H1 (cell line): ENCODE results near the gene TMEM52B. TPM values are rescaled to one million over a fixed set of nuclear protein-coding genes. Genes with fewer than 3 reads are reported as not detected.

Experiments used
- CTCF ChIA-PET: fragments of 300-600 bp; sonication (Branson Sonifier 250); formaldehyde crosslinking; loops from one replicate; lab custom pipeline; 2021; ENCODE audit not compliant: partially characterized antibody; lab: Charles Lee
- POLR2A ChIA-PET: fragments of 300-600 bp; sonication (Branson Sonifier 250); formaldehyde crosslinking; loops from one replicate; lab custom pipeline; 2021; ENCODE audit warnings: inconsistent platforms; ENCODE audit not compliant: partially characterized antibody; lab: Charles Lee
- DNase-seq, 2 experiments: peaks; one replicate each; pipeline versions ENCODE4 v3.0.0 to v3.0.0-alpha.2; 2010 to 2022; ENCODE audit warnings: low spot score in 2 of 2, low read depth in 1 of 2, mixed read lengths in 1 of 2
- FAIRE-seq: peaks from 2 replicates; lab custom pipeline; 2011; peaks lifted over from hg19 to GRCh38; lab: Jason Lieb, UNC
- H2AFZ ChIP-seq: 2 replicates; pipeline ENCODE4 v1.8.1; 2012; ENCODE audit warnings: low read length, inconsistent platforms
- H2AK5ac ChIP-seq: 2 replicates; pipeline ENCODE4 v1.6.1; 2013; ENCODE audit warnings: low read depth, low read length
- H2BK120ac ChIP-seq: replicated peaks from 2 replicates; pipeline ENCODE3; 2013; ENCODE audit warnings: low read depth, low read length, inconsistent platforms
- H2BK12ac ChIP-seq: 2 replicates; pipeline ENCODE4 v1.6.1; 2013; ENCODE audit warnings: low read depth, low read length
- H2BK15ac ChIP-seq: 2 replicates; pipeline ENCODE4 v1.6.1; 2013; ENCODE audit warnings: low read length
- H2BK20ac ChIP-seq: 2 replicates; pipeline ENCODE4 v1.6.1; 2013; ENCODE audit warnings: low read length
- H2BK5ac ChIP-seq: 2 replicates; pipeline ENCODE4 v1.6.1; 2013; ENCODE audit warnings: low read depth, low read length
- H3K14ac ChIP-seq: 2 replicates; pipeline ENCODE4 v1.6.1; 2013; ENCODE audit warnings: inconsistent platforms; ENCODE audit not compliant: insufficient read length
- H3K18ac ChIP-seq: 2 replicates; pipeline ENCODE4 v1.6.1; 2013; ENCODE audit warnings: low read length; ENCODE audit errors: extremely low read depth
- H3K23ac ChIP-seq: 2 replicates; pipeline ENCODE4 v1.6.1; 2013; ENCODE audit warnings: inconsistent platforms; ENCODE audit not compliant: insufficient read length
- H3K23me2 ChIP-seq: 2 replicates; pipeline ENCODE4 v1.6.1; 2013; ENCODE audit warnings: low read depth, low read length
- H3K27ac ChIP-seq: 2 replicates; pipeline ENCODE4 v1.6.1; 2011; ENCODE audit warnings: low read depth, low read length, inconsistent platforms
- H3K27me3 ChIP-seq, 4 experiments: replicated peaks in 1 of 4; 1 replicate in 1 of 4; 2 replicates in 3 of 4; pipeline versions ENCODE4 v1.6.1 to v1.8.1; 2011 to 2013; ENCODE audit warnings: low read length in 3 of 4, mild to moderate bottlenecking in 3 of 4, inconsistent platforms in 2 of 4, mixed read lengths in 2 of 4, moderate library complexity in 1 of 4; ENCODE audit not compliant: control insufficient read depth in 3 of 4, insufficient read depth in 3 of 4; ENCODE audit errors: extremely low read depth in 1 of 4
- H3K36me3 ChIP-seq, 4 experiments: 2 replicates each; pipeline versions ENCODE4 v1.6.1 to v1.8.1; 2011 to 2013; ENCODE audit warnings: mild to moderate bottlenecking in 4 of 4, low read length in 3 of 4, moderate library complexity in 2 of 4, control low read depth in 1 of 4, inconsistent platforms in 1 of 4; ENCODE audit not compliant: insufficient read depth in 4 of 4, control insufficient read depth in 2 of 4
- H3K4ac ChIP-seq: replicated peaks from 2 replicates; pipeline ENCODE3; 2013; ENCODE audit warnings: low read length, low read depth, mixed read lengths, inconsistent platforms; ENCODE audit not compliant: insufficient read length
- H3K4me1 ChIP-seq, 4 experiments: replicated peaks in 1 of 4; 1 replicate in 1 of 4; 2 replicates in 3 of 4; pipeline versions ENCODE4 v1.6.1 to v1.8.1; 2011 to 2013; ENCODE audit warnings: low read length in 3 of 4, inconsistent platforms in 2 of 4, mixed read lengths in 1 of 4; ENCODE audit not compliant: insufficient read depth in 4 of 4, control insufficient read depth in 3 of 4
- H3K4me2 ChIP-seq, 2 experiments: 2 replicates each; pipeline versions ENCODE4 v1.6.1 to v1.8.1; 2011 to 2013; ENCODE audit warnings: low read depth in 2 of 2, low read length in 2 of 2, control low read depth in 1 of 2, inconsistent platforms in 1 of 2, mild to moderate bottlenecking in 1 of 2; ENCODE audit not compliant: insufficient read depth in 1 of 2
- H3K4me3 ChIP-seq, 4 experiments: fragments of 200-600, 300-600 bp in 1 of 4; sonication (generic), shearing (Covaris generic), sonication (Bioruptor Twin) in 1 of 4; 2 replicates each; pipeline versions ENCODE4 v1.5.1 to v1.8.1; 2011 to 2016; ENCODE audit warnings: low read length in 4 of 4, low read depth in 3 of 4, control low read depth in 2 of 4, inconsistent platforms in 2 of 4, mild to moderate bottlenecking in 2 of 4, mixed read lengths in 1 of 4, moderate library complexity in 1 of 4; ENCODE audit not compliant: insufficient read depth in 2 of 4; ENCODE audit errors: extremely low read depth in 1 of 4
- H3K56ac ChIP-seq: replicated peaks from 2 replicates; pipeline ENCODE3; 2013; ENCODE audit warnings: low read depth, mild to moderate bottlenecking, mixed read lengths, low read length, inconsistent platforms; ENCODE audit not compliant: insufficient read length
- H3K79me1 ChIP-seq: 2 replicates; pipeline ENCODE4 v1.6.1; 2013; ENCODE audit warnings: low read depth, low read length, control low read depth
- H3K79me2 ChIP-seq, 2 experiments: 2 replicates each; pipeline versions ENCODE4 v1.6.1 to v1.8.1; 2012 to 2013; ENCODE audit warnings: low read length in 2 of 2, mild to moderate bottlenecking in 2 of 2, inconsistent platforms in 1 of 2; ENCODE audit not compliant: insufficient read depth in 2 of 2, control insufficient read depth in 1 of 2
- H3K9ac ChIP-seq, 4 experiments: replicated peaks in 1 of 4; 1 replicate in 1 of 4; 2 replicates in 3 of 4; pipeline versions ENCODE4 v1.6.1 to v1.8.1; 2011 to 2013; ENCODE audit warnings: low read depth in 3 of 4, low read length in 3 of 4, control low read depth in 2 of 4, mild to moderate bottlenecking in 2 of 4, moderate library complexity in 2 of 4, inconsistent platforms in 1 of 4; ENCODE audit errors: extremely low read depth in 1 of 4
- H3K9me3 ChIP-seq, 2 experiments: 2 replicates each; pipeline versions ENCODE4 v1.6.1 to v1.8.1; 2012 to 2013; ENCODE audit warnings: mild to moderate bottlenecking in 2 of 2, moderate library complexity in 2 of 2, control low read depth in 1 of 2, inconsistent platforms in 1 of 2, low read depth in 1 of 2, low read length in 1 of 2, mixed read lengths in 1 of 2; ENCODE audit not compliant: insufficient read depth in 2 of 2
- H4K20me1 ChIP-seq, 2 experiments: replicated peaks in 1 of 2; 2 replicates each; pipeline versions ENCODE3 to v1.8.1; 2011 to 2013; ENCODE audit warnings: inconsistent platforms in 2 of 2, low read length in 2 of 2, mild to moderate bottlenecking in 1 of 2; ENCODE audit not compliant: insufficient read depth in 2 of 2, control insufficient read depth in 1 of 2
- H4K5ac ChIP-seq: 2 replicates; pipeline ENCODE4 v1.6.1; 2013; ENCODE audit warnings: low read length, low read depth, mixed read lengths, inconsistent platforms; ENCODE audit not compliant: insufficient read length
- H4K8ac ChIP-seq: 2 replicates; pipeline ENCODE4 v1.8.0; 2013; ENCODE audit warnings: mild to moderate bottlenecking, moderate library complexity, low read length, inconsistent platforms; ENCODE audit not compliant: insufficient read depth; ENCODE audit errors: extremely low read depth
- H4K91ac ChIP-seq: replicated peaks from 2 replicates; pipeline ENCODE3; 2013; ENCODE audit warnings: low read length, mixed read lengths, inconsistent platforms; ENCODE audit not compliant: insufficient read length
- CHD1 ChIP-seq: IDR thresholded peaks from 2 replicates; pipeline ENCODE4 v1.6.1; 2012; ENCODE audit warnings: low read depth, low read length, improper control_type of control experiment
- E2F6 ChIP-seq: IDR thresholded peaks from 2 replicates; pipeline ENCODE4 v1.6.1; 2012; ENCODE audit warnings: inconsistent platforms
- EGR1 ChIP-seq: IDR thresholded peaks from 2 replicates; pipeline ENCODE4 v1.6.1; 2011; ENCODE audit warnings: low read depth, low read length, borderline replicate concordance
- EZH2 ChIP-seq: fragments of 200-600 bp; sonication (generic); IDR thresholded peaks from 2 replicates; pipeline ENCODE4 v1.7.1; 2012; ENCODE audit warnings: low read depth, mild to moderate bottlenecking, moderate library complexity, low read length, inconsistent platforms; ENCODE audit not compliant: severe bottlenecking
- HDAC6 ChIP-seq: IDR thresholded peaks from one replicate; pipeline ENCODE4 v1.7.1; 2012; ENCODE audit warnings: low read depth, mild to moderate bottlenecking, inconsistent platforms, low read length, moderate library complexity
- KDM5A ChIP-seq: fragments of 200-600 bp; IDR thresholded peaks from 2 replicates; pipeline ENCODE4 v1.7.1; 2012; ENCODE audit warnings: mild to moderate bottlenecking, low read length, inconsistent platforms, mixed read lengths
- MAFK ChIP-seq: IDR thresholded peaks from 2 replicates; pipeline ENCODE4 v1.6.1; 2012; ENCODE audit warnings: low read depth, mild to moderate bottlenecking, improper control_type of control experiment, low read length
- RBBP5 ChIP-seq: IDR thresholded peaks from 2 replicates; pipeline ENCODE4 v1.7.1; 2012; ENCODE audit warnings: low read depth, mild to moderate bottlenecking, inconsistent platforms, low read length, moderate library complexity, borderline replicate concordance
- SIX5 ChIP-seq: IDR thresholded peaks from 2 replicates; pipeline ENCODE4 v1.6.1; 2011; ENCODE audit warnings: mild to moderate bottlenecking, low read depth, low read length
- TEAD4 ChIP-seq: IDR thresholded peaks from 2 replicates; pipeline ENCODE4 v1.6.1; 2012; ENCODE audit warnings: low read depth, low read length, inconsistent platforms, mixed read lengths
- USF2 ChIP-seq: IDR thresholded peaks from 2 replicates; pipeline ENCODE4 v1.6.1; 2011; ENCODE audit warnings: low read length, improper control_type of control experiment
- WGBS, 2 experiments: shearing (Covaris generic) in 1 of 2; methylation state at CpG; one replicate each; pipeline versions ENCODE4 v1.1.6 to v1.1.7; 2013 to 2015; ENCODE audit warnings: low lambda C conversion rate in 2 of 2, mixed read lengths in 2 of 2, inconsistent platforms in 1 of 2, low coverage in 1 of 2, missing lambda C conversion rate in 1 of 2; ENCODE audit not compliant: insufficient replicate concordance in 2 of 2, insufficient coverage in 1 of 2, insufficient read length in 1 of 2; ENCODE audit errors: extremely low coverage in 1 of 2, missing lambda C conversion rate in 1 of 2; 5-methylcytosine and 5-hydroxymethylcytosine counted together
- polyA plus RNA-seq, 7 experiments: library from polyadenylated mRNA; depleted of rRNA in 3 of 7; stranded (reverse) in 5 of 7; unstranded in 2 of 7; fragments of >200 nt in 5 of 7; fragments of 200-250 nt in 2 of 7; gene quantifications; 1 replicate in 5 of 7; 2 replicates in 1 of 7; 4 replicates in 1 of 7; pipeline versions ENCODE4 v1.2.1 to v1.2.3, GENCODE V29; 2011 to 2013; ENCODE audit warnings: missing spikeins in 2 of 7, mixed read lengths in 2 of 7
- total RNA-seq: library from RNA; stranded (reverse); fragmentation: NEBNext Ultra II Directional; extraction: Animal tissue kit (Norgen Biotek cat#: 25700); gene quantifications from 2 replicates; pipeline ENCODE4 v1.2.1, GENCODE V29; 2021

Gene TMEM52B
- total and polyA plus RNA-seq, 2 of the 8 experiments (the other 6 are each of a cell fraction or from before 2014, with no cell fraction given) = not detected

GRCh38 chr12:10197879-10198278 is 19.0 kb downstream of the TMEM52B start:
- TF ChIP-seq EZH2 = no peak
- TF ChIP-seq KDM5A = no peak
- no peak for TF ChIP-seq E2F6
- no peak for TF ChIP-seq TEAD4
- no peak for TF ChIP-seq USF2
- TF ChIP-seq SIX5 = no peak
- TF ChIP-seq CHD1 = no peak
- TF ChIP-seq EGR1 = no peak
- no peak for TF ChIP-seq RBBP5
- TF ChIP-seq MAFK = no peak
- no peak for TF ChIP-seq HDAC6
- H2AFZ ChIP-seq = no peak overlapping the region
- WGBS, 2 experiments = 85% methylated on average over 5 of the region's 5 CpGs; no CpG with 5 or more reads in 1 of the 2 experiments
- no peak overlapping the region for H4K5ac ChIP-seq
- H3K4me3 ChIP-seq = no peak overlapping the region
- no peaks in the 10 kb centered on the region for H3K4me1 ChIP-seq
- H2AK5ac ChIP-seq = no peak overlapping the region
- H3K14ac ChIP-seq = no peak overlapping the region
- H3K23me2 ChIP-seq = no peaks in the 10 kb centered on the region
- H3K4me2 ChIP-seq = no peak overlapping the region
- no peak overlapping the region for H4K91ac ChIP-seq
- DNase-seq = no peak
- no peaks in the 10 kb centered on the region for H3K36me3 ChIP-seq
- H3K27ac ChIP-seq = no peak overlapping the region
- no peaks in the 10 kb centered on the region for H3K79me1 ChIP-seq
- H2BK120ac ChIP-seq = no peak overlapping the region
- no peaks in the 10 kb centered on the region for H3K27me3 ChIP-seq
- H3K4ac ChIP-seq = no peak overlapping the region
- no peak overlapping the region for H3K18ac ChIP-seq
- H3K9ac ChIP-seq = no peak overlapping the region
- no peaks in the 10 kb centered on the region for H3K79me2 ChIP-seq
- no peaks in the 10 kb centered on the region for H4K20me1 ChIP-seq
- no peak overlapping the region for H3K56ac ChIP-seq
- H2BK15ac ChIP-seq = no peak overlapping the region
- H3K9me3 ChIP-seq = no peaks in the 10 kb centered on the region
- FAIRE-seq = no peak
- H4K8ac ChIP-seq = no peak overlapping the region
- no peak overlapping the region for H2BK5ac ChIP-seq
- no peak overlapping the region for H2BK12ac ChIP-seq
- H2BK20ac ChIP-seq = no peak overlapping the region
- POLR2A ChIA-PET = no interaction called here
- no peak overlapping the region for H3K23ac ChIP-seq
- CTCF ChIA-PET = interaction anchor here (1.2 to 1.4 kb wide), 2 partner anchors 15 to 45 kb away, joined by 3 read pairs; no protein-coding TSS in a partner anchor
